Neural cell (in vitro differentiated cells): ENCODE measurements around the gene OMG. TPM values are rescaled to one million over a fixed set of nuclear protein-coding genes. Genes with fewer than 3 reads are reported as not detected.

ENCODE experiments used
- H2AFZ ChIP-seq: fragments of 200-600, 300-800 bp; sonication (generic), shearing (Covaris generic); 2 replicates; pipeline ENCODE4 v1.6.0; 2014; ENCODE audit warnings: low read depth, mild to moderate bottlenecking, antibody characterized with exemption, low read length, moderate library complexity
- H3F3A ChIP-seq: fragments of 200-600 bp; shearing (Covaris generic); 2 replicates; pipeline ENCODE4 v1.6.1; 2016; ENCODE audit warnings: mild to moderate bottlenecking, moderate library complexity, mixed read lengths, antibody characterized with exemption, low read length; ENCODE audit not compliant: insufficient read depth, poor library complexity, severe bottlenecking
- H3K27ac ChIP-seq: fragments of 200-600, 300-800 bp; sonication (generic), shearing (Covaris generic); 2 replicates; pipeline ENCODE4 v1.5.1; 2014; ENCODE audit warnings: mild to moderate bottlenecking, low read length, moderate library complexity
- H3K27me3 ChIP-seq: fragments of 300-800, 200-600 bp; sonication (generic), shearing (Covaris generic); 2 replicates; pipeline ENCODE4 v1.6.0; 2014; ENCODE audit warnings: mild to moderate bottlenecking, low read depth, low read length, moderate library complexity; ENCODE audit not compliant: insufficient read depth
- H3K36me3 ChIP-seq: fragments of 300-800, 200-600 bp; sonication (generic), shearing (Covaris generic); 2 replicates; pipeline ENCODE4 v1.5.1; 2014; ENCODE audit warnings: mild to moderate bottlenecking, antibody characterized with exemption, low read length, moderate library complexity; ENCODE audit not compliant: insufficient read depth
- H3K4me2 ChIP-seq: fragments of 300-800, 200-600 bp; sonication (generic), shearing (Covaris generic); 2 replicates; pipeline ENCODE4 v1.6.0; 2014; ENCODE audit warnings: mild to moderate bottlenecking, low read length
- H3K4me3 ChIP-seq: fragments of 300-800, 200-600 bp; sonication (generic), shearing (Covaris generic); 2 replicates; pipeline ENCODE4 v1.5.1; 2014; ENCODE audit warnings: mild to moderate bottlenecking, low read length, moderate library complexity
- H3K79me2 ChIP-seq: fragments of 200-600 bp; shearing (Covaris generic); replicated peaks from 2 replicates; pipeline ENCODE4 v1.6.0; 2014; ENCODE audit warnings: mild to moderate bottlenecking, low read length, moderate library complexity; ENCODE audit not compliant: insufficient read depth
- H3K9ac ChIP-seq: fragments of 300-800, 200-600 bp; sonication (generic), shearing (Covaris generic); 2 replicates; pipeline ENCODE4 v1.6.1; 2016; ENCODE audit warnings: mild to moderate bottlenecking, low read length, mixed read lengths
- H3K9me2 ChIP-seq: fragments of 200-600 bp; shearing (Covaris generic); 2 replicates; pipeline ENCODE4 v1.6.1; 2016; ENCODE audit warnings: mild to moderate bottlenecking, low read length, mixed read lengths; ENCODE audit not compliant: insufficient read depth
- H3K9me3 ChIP-seq: fragments of 200-600, 300-800 bp; sonication (generic), shearing (Covaris generic); 2 replicates; pipeline ENCODE4 v1.6.1; 2016; ENCODE audit warnings: mild to moderate bottlenecking, mixed run types, low read length, moderate library complexity, mixed read lengths
- H4K20me1 ChIP-seq: fragments of 200-600 bp; shearing (Covaris generic); 2 replicates; pipeline ENCODE4 v1.6.1; 2016; ENCODE audit warnings: mild to moderate bottlenecking, mixed run types; ENCODE audit not compliant: insufficient read depth
- EP300 ChIP-seq: fragments of 450-650 bp; conservative IDR thresholded peaks from 2 replicates; pipeline ENCODE4 v1.6.1; 2014; ENCODE audit warnings: antibody characterized with exemption, mild to moderate bottlenecking, moderate library complexity; ENCODE audit not compliant: poor library complexity, severe bottlenecking
- EZH2 ChIP-seq: fragments of 200-600, 300-800 bp; shearing (Covaris generic), sonication (generic); IDR thresholded peaks from 2 replicates; pipeline ENCODE4 v1.6.1; 2014; ENCODE audit warnings: antibody characterized with exemption, low read length, borderline replicate concordance, mild to moderate bottlenecking; ENCODE audit not compliant: insufficient read depth, poor library complexity, severe bottlenecking
- MXI1 ChIP-seq: fragments of 450-650 bp; conservative IDR thresholded peaks from 2 replicates; pipeline ENCODE4 v1.6.1; 2014; ENCODE audit warnings: antibody characterized with exemption, mild to moderate bottlenecking; ENCODE audit not compliant: poor library complexity, severe bottlenecking
- POLR2AphosphoS5 ChIP-seq: IDR thresholded peaks from 2 replicates; pipeline ENCODE4 v1.6.1; 2012
- RAD21 ChIP-seq: fragments of 450-650 bp; conservative IDR thresholded peaks from 2 replicates; pipeline ENCODE4 v1.6.1; 2014; ENCODE audit warnings: antibody characterized with exemption, mild to moderate bottlenecking, moderate library complexity
- SMC3 ChIP-seq: fragments of 450-650 bp; conservative IDR thresholded peaks from 2 replicates; pipeline ENCODE4 v1.6.1; 2014; ENCODE audit warnings: antibody characterized with exemption, mild to moderate bottlenecking, moderate library complexity; ENCODE audit not compliant: poor library complexity
- TAF1 ChIP-seq: IDR thresholded peaks from 2 replicates; pipeline ENCODE4 v1.6.1; 2012; ENCODE audit warnings: low read depth
- polyA plus RNA-seq: library from polyadenylated mRNA; depleted of rRNA; stranded (reverse); fragments of >200 nt; gene quantifications from 2 replicates; pipeline ENCODE4 v1.2.3, GENCODE V29; 2014
- TF ChIP-seq, protein P1 (sequence below): fragments of 450-650 bp; IDR thresholded peaks from 2 replicates; pipeline ENCODE4 v1.5.1; 2014; ENCODE audit warnings: antibody characterized with exemption, mild to moderate bottlenecking, moderate library complexity; ENCODE audit not compliant: poor library complexity, severe bottlenecking
- TF ChIP-seq, protein P2 (sequence below): IDR thresholded peaks from 2 replicates; pipeline ENCODE4 v1.6.1; 2012; ENCODE audit warnings: borderline replicate concordance

Gene OMG
- polyA plus RNA-seq, 1 donor from 2014 or later, result not detected

DNA sequence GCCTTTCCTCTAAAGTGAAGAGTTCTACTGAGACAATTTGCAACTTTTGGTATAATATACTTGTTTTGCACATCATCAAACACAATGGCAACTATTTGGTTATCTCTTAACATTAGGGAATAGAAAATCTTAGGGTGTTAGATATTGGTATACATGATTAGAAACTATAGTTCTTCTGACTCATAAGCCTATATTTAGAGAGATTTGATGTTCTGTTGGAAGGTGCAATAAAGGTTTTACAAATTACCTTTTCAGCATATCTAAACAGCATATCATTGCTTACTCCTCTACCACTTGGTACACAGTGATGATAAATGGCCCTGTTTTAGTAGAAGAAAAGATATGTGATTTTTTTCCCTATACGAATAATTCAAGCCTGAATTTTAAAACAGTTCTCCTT, 10.6 kb upstream of the OMG start:
- Histone ChIP-seq H3K36me3 (no peaks in the 10 kb centered on the region), H2AFZ (no peak overlapping the region), H3K4me2 (no peak overlapping the region), H3K9me3 (no peaks in the 10 kb centered on the region), H3K9me2 (no peaks in the 10 kb centered on the region), H3K79me2 (no peaks in the 10 kb centered on the region), H3K27ac (no peak overlapping the region), H3K27me3 (no peaks in the 10 kb centered on the region), H3F3A (no peaks in the 10 kb centered on the region), H3K4me3 (no peak overlapping the region), H3K9ac (no peak overlapping the region), H4K20me1 (no peaks in the 10 kb centered on the region)
- TF ChIP-seq SMC3, result no peak
- no peak for TF ChIP-seq MXI1

DNA sequence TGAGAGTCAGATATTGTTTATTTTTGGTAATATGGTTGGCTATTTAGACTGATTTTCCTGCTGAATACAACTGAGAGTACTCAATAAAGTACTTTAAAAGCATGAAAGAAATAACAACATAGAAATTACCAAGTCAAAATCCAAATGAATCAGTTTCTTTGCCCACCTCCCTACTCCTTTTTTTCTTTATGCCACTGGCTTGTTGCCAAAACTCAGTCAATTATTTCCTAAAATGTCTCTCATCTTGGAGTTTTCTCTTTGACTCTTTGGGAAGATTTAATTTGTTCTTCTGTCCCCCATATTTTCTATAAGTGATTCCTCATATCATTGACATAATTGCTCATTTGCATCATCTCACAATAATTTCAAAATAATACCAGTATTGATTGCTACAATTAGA, 2.6 kb upstream of the OMG start:
- H3K9me3 ChIP-seq, result no peaks in the 10 kb centered on the region
- H3K4me3 ChIP-seq, result no peak overlapping the region
- H4K20me1 ChIP-seq, result no peaks in the 10 kb centered on the region
- H3K27me3 ChIP-seq, result no peaks in the 10 kb centered on the region
- no peak overlapping the region for H2AFZ ChIP-seq
- H3K79me2 ChIP-seq, result no peaks in the 10 kb centered on the region
- H3K4me2 ChIP-seq, result no peak overlapping the region
- no peak overlapping the region for H3K9ac ChIP-seq
- TF ChIP-seq, protein P1, sequence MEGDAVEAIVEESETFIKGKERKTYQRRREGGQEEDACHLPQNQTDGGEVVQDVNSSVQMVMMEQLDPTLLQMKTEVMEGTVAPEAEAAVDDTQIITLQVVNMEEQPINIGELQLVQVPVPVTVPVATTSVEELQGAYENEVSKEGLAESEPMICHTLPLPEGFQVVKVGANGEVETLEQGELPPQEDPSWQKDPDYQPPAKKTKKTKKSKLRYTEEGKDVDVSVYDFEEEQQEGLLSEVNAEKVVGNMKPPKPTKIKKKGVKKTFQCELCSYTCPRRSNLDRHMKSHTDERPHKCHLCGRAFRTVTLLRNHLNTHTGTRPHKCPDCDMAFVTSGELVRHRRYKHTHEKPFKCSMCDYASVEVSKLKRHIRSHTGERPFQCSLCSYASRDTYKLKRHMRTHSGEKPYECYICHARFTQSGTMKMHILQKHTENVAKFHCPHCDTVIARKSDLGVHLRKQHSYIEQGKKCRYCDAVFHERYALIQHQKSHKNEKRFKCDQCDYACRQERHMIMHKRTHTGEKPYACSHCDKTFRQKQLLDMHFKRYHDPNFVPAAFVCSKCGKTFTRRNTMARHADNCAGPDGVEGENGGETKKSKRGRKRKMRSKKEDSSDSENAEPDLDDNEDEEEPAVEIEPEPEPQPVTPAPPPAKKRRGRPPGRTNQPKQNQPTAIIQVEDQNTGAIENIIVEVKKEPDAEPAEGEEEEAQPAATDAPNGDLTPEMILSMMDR, result no peak
- TF ChIP-seq TAF1 (no peak), EP300 (no peak), EZH2 (no peak), MXI1 (no peak)
- no peaks in the 10 kb centered on the region for H3K36me3 ChIP-seq
- no peaks in the 10 kb centered on the region for H3F3A ChIP-seq
- H3K27ac ChIP-seq, result no peak overlapping the region
- no peaks in the 10 kb centered on the region for H3K9me2 ChIP-seq

DNA sequence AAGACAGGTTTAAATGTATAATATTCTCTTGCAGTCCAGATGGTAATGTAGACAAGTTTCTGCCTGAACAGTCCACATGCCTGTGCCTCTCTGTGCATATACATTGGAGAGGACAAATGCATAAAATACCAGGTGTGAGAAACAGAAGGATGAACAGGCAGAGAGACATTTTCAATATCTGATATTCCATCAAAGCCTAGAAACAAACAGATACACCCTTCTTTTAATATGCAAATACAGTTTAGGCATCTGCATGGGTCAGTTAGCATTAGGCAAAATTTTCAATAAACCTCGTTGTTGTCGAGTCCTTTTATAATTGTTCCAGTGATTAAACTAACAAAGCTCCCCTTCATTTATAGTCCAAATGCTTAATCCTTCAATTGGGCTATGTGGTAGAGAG, 897 bp downstream of the OMG start:
- H3F3A ChIP-seq, result no peaks in the 10 kb centered on the region
- H3K27ac ChIP-seq, result no peak overlapping the region
- H3K9me3 ChIP-seq, result no peaks in the 10 kb centered on the region
- no peak overlapping the region for H2AFZ ChIP-seq
- H3K4me2 ChIP-seq, result no peak overlapping the region
- TF ChIP-seq, protein P1, result no peak
- no peak for TF ChIP-seq POLR2AphosphoS5
- TF ChIP-seq, protein P2, sequence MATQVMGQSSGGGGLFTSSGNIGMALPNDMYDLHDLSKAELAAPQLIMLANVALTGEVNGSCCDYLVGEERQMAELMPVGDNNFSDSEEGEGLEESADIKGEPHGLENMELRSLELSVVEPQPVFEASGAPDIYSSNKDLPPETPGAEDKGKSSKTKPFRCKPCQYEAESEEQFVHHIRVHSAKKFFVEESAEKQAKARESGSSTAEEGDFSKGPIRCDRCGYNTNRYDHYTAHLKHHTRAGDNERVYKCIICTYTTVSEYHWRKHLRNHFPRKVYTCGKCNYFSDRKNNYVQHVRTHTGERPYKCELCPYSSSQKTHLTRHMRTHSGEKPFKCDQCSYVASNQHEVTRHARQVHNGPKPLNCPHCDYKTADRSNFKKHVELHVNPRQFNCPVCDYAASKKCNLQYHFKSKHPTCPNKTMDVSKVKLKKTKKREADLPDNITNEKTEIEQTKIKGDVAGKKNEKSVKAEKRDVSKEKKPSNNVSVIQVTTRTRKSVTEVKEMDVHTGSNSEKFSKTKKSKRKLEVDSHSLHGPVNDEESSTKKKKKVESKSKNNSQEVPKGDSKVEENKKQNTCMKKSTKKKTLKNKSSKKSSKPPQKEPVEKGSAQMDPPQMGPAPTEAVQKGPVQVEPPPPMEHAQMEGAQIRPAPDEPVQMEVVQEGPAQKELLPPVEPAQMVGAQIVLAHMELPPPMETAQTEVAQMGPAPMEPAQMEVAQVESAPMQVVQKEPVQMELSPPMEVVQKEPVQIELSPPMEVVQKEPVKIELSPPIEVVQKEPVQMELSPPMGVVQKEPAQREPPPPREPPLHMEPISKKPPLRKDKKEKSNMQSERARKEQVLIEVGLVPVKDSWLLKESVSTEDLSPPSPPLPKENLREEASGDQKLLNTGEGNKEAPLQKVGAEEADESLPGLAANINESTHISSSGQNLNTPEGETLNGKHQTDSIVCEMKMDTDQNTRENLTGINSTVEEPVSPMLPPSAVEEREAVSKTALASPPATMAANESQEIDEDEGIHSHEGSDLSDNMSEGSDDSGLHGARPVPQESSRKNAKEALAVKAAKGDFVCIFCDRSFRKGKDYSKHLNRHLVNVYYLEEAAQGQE, result no peak
- no peak for TF ChIP-seq SMC3
- TF ChIP-seq TAF1, result no peak
- TF ChIP-seq MXI1, result no peak
- TF ChIP-seq EP300, result no peak
- TF ChIP-seq EZH2, result no peak
- TF ChIP-seq RAD21, result no peak
- H3K4me3 ChIP-seq, result no peak overlapping the region
- H4K20me1 ChIP-seq, result no peaks in the 10 kb centered on the region
- no peaks in the 10 kb centered on the region for H3K36me3 ChIP-seq
- H3K9me2 ChIP-seq, result no peaks in the 10 kb centered on the region
- no peaks in the 10 kb centered on the region for H3K27me3 ChIP-seq
- no peaks in the 10 kb centered on the region for H3K79me2 ChIP-seq
- H3K9ac ChIP-seq, result no peak overlapping the region
